Measurements from ENCODE around the gene SLC35F3.

- TF ChIP-seq CTCF (IDR thresholded peaks at IDR 0.05 in 2 of 3, conservative IDR thresholded peaks at IDR 0.05 in 1 of 3; ENCODE audit: insufficient read depth in 2 of 3, low read depth in 1 of 3, low read length in 3 of 3) (no peak), EZH2 (IDR thresholded peaks at IDR 0.05; ENCODE audit: borderline replicate concordance, low read depth, low read length) (no peak), YY1 (IDR thresholded peaks at IDR 0.05; ENCODE audit: borderline replicate concordance in 1 of 3, control insufficient read depth in 1 of 3, extremely low read depth in 1 of 3, insufficient read depth in 3 of 3, insufficient read length in 1 of 3, insufficient replicate concordance in 2 of 3, low read depth in 1 of 3, low read length in 2 of 3) (no peak), IRF2 (CRISPR knock-in tag; IDR thresholded peaks at IDR 0.05) (no peak), E2F8 (IDR thresholded peaks at IDR 0.05; ENCODE audit: low read depth, partially characterized antibody) (no peak), DMBX1 (CRISPR knock-in tag; IDR thresholded peaks at IDR 0.05; ENCODE audit: borderline replicate concordance) (peak; percentile 19; the same call in 1 of the 2 replicates), TARDBP (IDR thresholded peaks at IDR 0.05) (no peak), EP300 (IDR thresholded peaks at IDR 0.05; ENCODE audit: low read length) (no peak), ZZZ3 (IDR thresholded peaks at IDR 0.05) (no peak), RUNX1 (IDR thresholded peaks at IDR 0.05; ENCODE audit: low read depth) (no peak)
- TF ChIP-seq, protein P1, sequence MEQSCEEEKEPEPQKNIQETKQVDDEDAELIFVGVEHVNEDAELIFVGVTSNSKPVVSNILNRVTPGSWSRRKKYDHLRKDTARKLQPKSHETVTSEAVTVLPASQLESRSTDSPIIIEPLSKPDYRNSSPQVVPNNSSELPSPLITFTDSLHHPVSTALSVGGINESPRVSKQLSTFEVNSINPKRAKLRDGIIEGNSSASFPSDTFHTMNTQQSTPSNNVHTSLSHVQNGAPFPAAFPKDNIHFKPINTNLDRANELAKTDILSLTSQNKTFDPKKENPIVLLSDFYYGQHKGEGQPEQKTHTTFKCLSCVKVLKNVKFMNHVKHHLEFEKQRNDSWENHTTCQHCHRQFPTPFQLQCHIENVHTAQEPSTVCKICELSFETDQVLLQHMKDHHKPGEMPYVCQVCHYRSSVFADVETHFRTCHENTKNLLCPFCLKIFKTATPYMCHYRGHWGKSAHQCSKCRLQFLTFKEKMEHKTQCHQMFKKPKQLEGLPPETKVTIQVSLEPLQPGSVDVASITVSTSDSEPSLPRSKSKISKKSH (CRISPR knock-in tag; IDR thresholded peaks at IDR 0.05) = no peak
- TF ChIP-seq, protein P2, sequence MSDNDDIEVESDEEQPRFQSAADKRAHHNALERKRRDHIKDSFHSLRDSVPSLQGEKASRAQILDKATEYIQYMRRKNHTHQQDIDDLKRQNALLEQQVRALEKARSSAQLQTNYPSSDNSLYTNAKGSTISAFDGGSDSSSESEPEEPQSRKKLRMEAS (CRISPR knock-in tag; IDR thresholded peaks at IDR 0.05) = no peak
- TF ChIP-seq, protein P3, sequence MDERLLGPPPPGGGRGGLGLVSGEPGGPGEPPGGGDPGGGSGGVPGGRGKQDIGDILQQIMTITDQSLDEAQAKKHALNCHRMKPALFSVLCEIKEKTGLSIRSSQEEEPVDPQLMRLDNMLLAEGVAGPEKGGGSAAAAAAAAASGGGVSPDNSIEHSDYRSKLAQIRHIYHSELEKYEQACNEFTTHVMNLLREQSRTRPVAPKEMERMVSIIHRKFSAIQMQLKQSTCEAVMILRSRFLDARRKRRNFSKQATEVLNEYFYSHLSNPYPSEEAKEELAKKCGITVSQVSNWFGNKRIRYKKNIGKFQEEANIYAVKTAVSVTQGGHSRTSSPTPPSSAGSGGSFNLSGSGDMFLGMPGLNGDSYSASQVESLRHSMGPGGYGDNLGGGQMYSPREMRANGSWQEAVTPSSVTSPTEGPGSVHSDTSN (CRISPR knock-in tag; IDR thresholded peaks at IDR 0.05; ENCODE audit: low read depth) = no peak
- TF ChIP-seq, protein P3 (tag; conservative IDR thresholded peaks at IDR 0.05; ENCODE audit: low read depth) = no peak
Observed at GRCh38 chr1:234261545-234261944, 357.1 kb downstream of the SLC35F3 start.

Data from K562 (cell line).